Astrocyte of the cerebellum (primary cell): Measurements from ENCODE around the gene LARGE2.

Experiments used
- DNase-seq: peaks from one replicate; pipeline ENCODE4 v3.0.0-alpha.2; 2011; ENCODE audit warnings: low read depth
- H3K4me3 ChIP-seq: 2 replicates; pipeline ENCODE4 v1.5.1; 2011; ENCODE audit warnings: mild to moderate bottlenecking, low read depth, low read length, moderate library complexity
- CTCF ChIP-seq: IDR thresholded peaks from 2 replicates; pipeline ENCODE4 v1.5.1; 2012; ENCODE audit warnings: low read length, low read depth, moderate library complexity, mild to moderate bottlenecking; ENCODE audit errors: missing control alignments
- in situ Hi-C: cut with HindIII; loops from 2 replicates; pipeline ENCODE4 v1.10.0; 2017; ENCODE audit warnings: low sequenced_read_pairs

LARGE2 gene

GRCh38 chr11:45907911-45908370, 14.5 kb upstream of the LARGE2 start:
- no peak for TF ChIP-seq CTCF
- H3K4me3 ChIP-seq, result no peak overlapping the region
- no peak for DNase-seq
- in situ Hi-C loops, result no loop called here

- no peak overlapping the region for H3K4me3 ChIP-seq
- in situ Hi-C loops, result no loop called here
- DNase-seq, result no peak
- no peak for TF ChIP-seq CTCF
Measured at GRCh38 chr11:45909594-45910475, 12.6 kb upstream of the LARGE2 start.

- TF ChIP-seq CTCF, result no peak
- no peak for DNase-seq
- H3K4me3 ChIP-seq, result no peak overlapping the region
- in situ Hi-C loops, result no loop called here
Measured at GRCh38 chr11:45910623-45911022, 11.8 kb upstream of the LARGE2 start.

- H3K4me3 ChIP-seq, result no peak overlapping the region
- DNase-seq, result no peak
- in situ Hi-C loops, result no loop called here
- no peak for TF ChIP-seq CTCF
Measured at GRCh38 chr11:45913514-45913913, 8.9 kb upstream of the LARGE2 start.

GRCh38 chr11:45913942-45914635, 8.4 kb upstream of the LARGE2 start:
- TF ChIP-seq CTCF, result no peak
- DNase-seq, result no peak
- in situ Hi-C loops, result no loop called here
- H3K4me3 ChIP-seq, result no peak overlapping the region

GRCh38 chr11:45915446-45915845, 7.0 kb upstream of the LARGE2 start:
- H3K4me3 ChIP-seq, result no peak overlapping the region
- no peak for DNase-seq
- in situ Hi-C loops, result no loop called here
- TF ChIP-seq CTCF, result no peak
